BE2C (cell line): ENCODE data around the gene SEMA4B.

Source experiments
- DNase-seq: peaks from one replicate; pipeline ENCODE4 v3.0.0-alpha.2; 2020
- H3K27me3 ChIP-seq: fragments of 250-450 bp; sonication (Bioruptor Pico); 2 replicates; pipeline ENCODE4 v1.5.1; 2020; ENCODE audit warnings: mild to moderate bottlenecking
- H3K36me3 ChIP-seq: fragments of 250-450 bp; sonication (Bioruptor Pico); 2 replicates; pipeline ENCODE4 v1.5.1; 2020; ENCODE audit warnings: mild to moderate bottlenecking
- H3K4me1 ChIP-seq: fragments of 250-450 bp; sonication (Bioruptor Pico); 2 replicates; pipeline ENCODE4 v1.5.1; 2020
- H3K4me3 ChIP-seq: 2 replicates; pipeline ENCODE4 v1.5.1; 2011; ENCODE audit warnings: low read depth, low read length
- H3K9me3 ChIP-seq: fragments of 250-450 bp; sonication (Bioruptor Pico); 2 replicates; pipeline ENCODE4 v1.5.1; 2020
- TF ChIP-seq, protein P1 (sequence below): IDR thresholded peaks from 2 replicates; pipeline ENCODE4 v1.5.1; 2012; ENCODE audit warnings: mild to moderate bottlenecking, low read depth, low read length

The SEMA4B gene

DNA sequence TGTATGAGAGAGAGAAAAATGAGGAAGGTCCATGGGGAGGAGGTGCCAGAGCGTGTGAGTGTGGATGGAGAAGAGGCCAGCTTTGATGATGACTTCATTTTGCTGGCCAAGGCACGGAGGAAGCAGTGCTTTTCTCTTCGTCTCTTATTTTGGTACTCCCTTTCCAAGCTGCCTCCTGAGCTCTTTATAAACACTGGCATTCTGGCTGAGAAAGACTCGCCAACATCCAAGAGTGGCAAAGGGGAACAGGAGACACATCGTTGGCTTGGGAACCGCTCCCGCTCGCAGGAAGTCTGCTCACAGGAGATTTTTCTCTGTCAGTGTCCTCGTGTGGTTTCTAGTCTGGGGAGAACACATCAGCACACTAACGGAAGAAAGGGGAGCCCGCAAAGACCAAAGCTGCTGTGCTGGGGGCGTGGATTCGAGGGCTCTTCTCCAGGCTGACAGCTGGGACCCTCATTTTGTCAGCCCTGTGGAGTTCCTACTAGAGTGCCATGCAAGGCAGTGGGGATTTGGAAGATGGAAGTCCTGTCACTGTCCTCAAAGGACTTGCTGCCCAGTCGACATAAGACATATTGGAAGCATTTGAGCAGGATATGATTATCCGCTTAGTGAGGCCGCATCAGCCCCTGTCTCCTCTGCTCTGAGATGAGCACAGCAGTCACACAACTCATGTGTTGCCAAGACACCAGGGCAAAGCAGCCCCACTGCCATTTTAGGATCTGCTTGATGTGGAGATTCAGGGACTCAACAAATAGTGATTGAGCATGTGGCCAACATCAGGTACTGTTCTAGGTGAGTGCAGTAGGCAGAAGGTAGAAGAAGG lies 8.0 kb upstream of the SEMA4B start:
- no peaks in the 10 kb centered on the region for H3K9me3 ChIP-seq
- no peak overlapping the region for H3K4me3 ChIP-seq
- TF ChIP-seq, protein P1, sequence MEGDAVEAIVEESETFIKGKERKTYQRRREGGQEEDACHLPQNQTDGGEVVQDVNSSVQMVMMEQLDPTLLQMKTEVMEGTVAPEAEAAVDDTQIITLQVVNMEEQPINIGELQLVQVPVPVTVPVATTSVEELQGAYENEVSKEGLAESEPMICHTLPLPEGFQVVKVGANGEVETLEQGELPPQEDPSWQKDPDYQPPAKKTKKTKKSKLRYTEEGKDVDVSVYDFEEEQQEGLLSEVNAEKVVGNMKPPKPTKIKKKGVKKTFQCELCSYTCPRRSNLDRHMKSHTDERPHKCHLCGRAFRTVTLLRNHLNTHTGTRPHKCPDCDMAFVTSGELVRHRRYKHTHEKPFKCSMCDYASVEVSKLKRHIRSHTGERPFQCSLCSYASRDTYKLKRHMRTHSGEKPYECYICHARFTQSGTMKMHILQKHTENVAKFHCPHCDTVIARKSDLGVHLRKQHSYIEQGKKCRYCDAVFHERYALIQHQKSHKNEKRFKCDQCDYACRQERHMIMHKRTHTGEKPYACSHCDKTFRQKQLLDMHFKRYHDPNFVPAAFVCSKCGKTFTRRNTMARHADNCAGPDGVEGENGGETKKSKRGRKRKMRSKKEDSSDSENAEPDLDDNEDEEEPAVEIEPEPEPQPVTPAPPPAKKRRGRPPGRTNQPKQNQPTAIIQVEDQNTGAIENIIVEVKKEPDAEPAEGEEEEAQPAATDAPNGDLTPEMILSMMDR, result no peak
- no peaks in the 10 kb centered on the region for H3K36me3 ChIP-seq
- DNase-seq, result no peak
- peaks cover 15% of the 10 kb centered on the region for H3K4me1 ChIP-seq
- no peaks in the 10 kb centered on the region for H3K27me3 ChIP-seq

DNA sequence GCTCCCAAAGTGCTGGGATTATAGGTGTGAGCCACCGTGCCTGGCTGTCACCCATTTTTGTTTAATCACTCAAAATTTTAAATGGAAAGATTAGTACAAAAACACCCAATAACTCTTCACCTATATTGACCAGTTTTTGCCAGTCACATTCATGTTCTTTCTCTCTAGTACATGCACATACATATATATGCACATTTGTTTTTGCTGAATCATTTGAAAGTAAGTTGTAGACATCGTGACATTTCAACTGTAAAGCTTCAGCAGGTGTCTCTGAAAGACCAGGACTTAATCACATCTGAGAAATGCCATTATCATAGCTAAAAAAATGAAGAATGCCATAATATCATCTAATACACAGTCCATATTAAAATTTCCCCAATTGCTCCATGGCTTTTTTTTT lies 6.5 kb upstream of the SEMA4B start:
- Histone ChIP-seq H3K9me3 (no peaks in the 10 kb centered on the region), H3K27me3 (no peaks in the 10 kb centered on the region), H3K36me3 (no peaks in the 10 kb centered on the region), H3K4me3 (no peak overlapping the region), H3K4me1 (peaks cover 15% of the 10 kb centered on the region)
- TF ChIP-seq, protein P1, result no peak
- no peak for DNase-seq

DNA sequence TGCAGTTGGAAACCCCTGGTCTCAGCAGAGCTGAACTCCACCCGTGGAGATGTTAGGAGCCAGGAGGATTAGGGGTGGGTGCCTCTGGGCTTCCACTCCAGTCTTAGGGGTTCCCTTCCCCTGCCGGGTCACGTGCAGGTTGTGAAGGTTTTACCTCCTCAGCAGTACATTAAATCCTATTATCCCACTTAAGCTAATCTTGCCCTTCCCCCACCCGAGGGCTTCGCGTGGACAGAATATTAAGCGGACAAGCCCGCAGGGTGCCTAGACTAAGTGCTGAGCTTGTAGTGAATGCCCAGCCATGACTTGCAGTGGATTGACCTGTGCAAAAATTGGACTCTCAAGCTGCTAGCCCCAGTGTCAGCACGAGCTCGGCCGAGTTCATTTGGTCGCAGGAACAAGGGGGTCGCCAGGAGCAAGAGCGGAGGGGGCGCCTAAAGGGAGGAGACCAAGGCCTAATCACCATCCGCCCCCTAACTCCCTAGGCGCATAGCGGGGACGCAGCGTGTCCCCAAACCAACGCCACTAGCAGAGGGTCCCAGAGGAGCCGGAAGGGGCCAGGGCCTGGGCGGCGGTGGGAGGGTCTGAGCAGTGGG lies 498 bp upstream of the SEMA4B start:
- Histone ChIP-seq H3K27me3 (no peaks in the 10 kb centered on the region), H3K9me3 (no peaks in the 10 kb centered on the region), H3K36me3 (no peaks in the 10 kb centered on the region; the same call in 1 of the 2 replicates), H3K4me3 (peak overlapping the region; percentile 61), H3K4me1 (peaks cover 16% of the 10 kb centered on the region)
- TF ChIP-seq, protein P1, result no peak
- no peak for DNase-seq

DNA sequence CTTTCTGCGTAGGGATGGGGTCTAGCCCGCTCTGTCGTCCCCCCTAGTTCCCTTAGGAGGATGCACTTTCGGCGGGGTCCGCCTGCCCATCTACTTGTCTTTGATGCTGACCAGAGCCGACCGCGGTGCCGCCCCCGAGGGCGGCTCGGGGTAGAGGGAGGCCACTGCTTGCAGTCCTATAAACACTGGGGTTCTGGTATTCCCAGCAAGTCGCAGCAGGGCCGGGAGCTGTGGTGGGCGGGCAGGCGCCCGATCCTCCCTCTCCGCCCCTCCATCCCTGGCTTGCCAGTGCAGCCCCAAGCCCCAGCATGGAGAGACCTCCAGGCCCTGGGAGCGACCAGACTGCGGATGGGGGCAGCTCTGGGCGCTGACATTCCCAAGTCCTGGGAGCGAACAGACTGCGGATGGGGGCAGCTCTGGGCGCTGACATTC lies 830 bp downstream of the SEMA4B start:
- peak; percentile 42 for DNase-seq
- TF ChIP-seq, protein P1, result no peak
- no peaks in the 10 kb centered on the region for H3K9me3 ChIP-seq
- no peaks in the 10 kb centered on the region; the same call in 1 of the 2 replicates for H3K36me3 ChIP-seq
- H3K4me1 ChIP-seq, result peaks cover 26% of the 10 kb centered on the region
- no peaks in the 10 kb centered on the region for H3K27me3 ChIP-seq
- H3K4me3 ChIP-seq, result peak overlapping the region; percentile 61

DNA sequence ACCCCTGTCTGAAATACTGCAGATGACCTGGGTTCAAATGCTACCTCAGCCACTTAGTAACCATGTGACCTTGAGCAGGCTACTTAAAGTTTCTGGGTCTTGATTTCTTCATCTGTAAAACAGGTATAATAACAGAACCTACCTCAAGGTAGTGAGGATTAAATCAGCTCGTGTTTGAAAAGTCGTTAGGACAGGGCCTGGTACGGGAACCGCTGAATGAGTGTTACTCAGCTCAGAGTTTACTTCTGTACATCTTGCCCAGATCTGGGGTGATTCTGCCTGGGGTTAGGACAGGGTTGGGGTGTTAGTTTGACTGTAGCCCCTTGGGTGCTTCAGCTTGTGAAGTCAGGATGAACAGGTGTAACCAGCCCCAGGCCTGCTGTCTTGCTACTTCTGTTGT lies 1.8 kb downstream of the SEMA4B start:
- Histone ChIP-seq H3K4me1 (peaks cover 26% of the 10 kb centered on the region), H3K9me3 (no peaks in the 10 kb centered on the region)
- DNase-seq, result no peak

More for the DNA sequence above, 1.8 kb downstream of the SEMA4B start:
- Histone ChIP-seq H3K36me3 (no peaks in the 10 kb centered on the region; the same call in 1 of the 2 replicates), H3K27me3 (no peaks in the 10 kb centered on the region), H3K4me3 (peak overlapping the region; percentile 61; the same call in 1 of the 2 replicates)
- TF ChIP-seq, protein P1, result no peak
